Neural progenitor cell (in vitro differentiated cells): Measurements from ENCODE around the gene PTPN14.

ENCODE experiments used
- CTCF ChIP-seq: fragments of 200-600 bp; sonication (generic); IDR thresholded peaks from 2 replicates; pipeline ENCODE4 v1.5.1; 2017; ENCODE audit warnings: antibody characterized with exemption, mild to moderate bottlenecking
- EZH2 ChIP-seq: fragments of 200-600 bp; sonication (generic); IDR thresholded peaks from 2 replicates; pipeline ENCODE4 v1.6.1; 2017; ENCODE audit warnings: antibody characterized with exemption, mild to moderate bottlenecking, moderate library complexity
- EZH2phosphoT487 ChIP-seq: fragments of 200-600 bp; sonication (generic); IDR thresholded peaks from 2 replicates; pipeline ENCODE4 v1.6.1; 2017; ENCODE audit warnings: antibody characterized with exemption

- no peak for TF ChIP-seq CTCF
- no peak for TF ChIP-seq EZH2
- no peak for TF ChIP-seq EZH2phosphoT487
Observed at GRCh38 chr1:214383381-214384372, 167.7 kb downstream of the PTPN14 start.
